CD4-positive, alpha-beta T cell (primary cell): Measurements from ENCODE around the gene DIP2C. TPM values are rescaled to one million over a fixed set of nuclear protein-coding genes. Genes with fewer than 3 reads are reported as not detected.

Experiments used
- ATAC-seq: fragments of 200-7000 bp; cut with Tn5 transposase; one replicate; pipeline ENCODE4 v1.10.0; 2022; ENCODE audit warnings: mild to moderate bottlenecking; ENCODE audit not compliant: poor library complexity
- CTCF ChIA-PET: fragments of 350-600 bp; sonication (Branson Sonifier 250); formaldehyde crosslinking; loops from one replicate; lab custom pipeline; 2021; ENCODE audit warnings: antibody characterized with exemption, inconsistent platforms; lab: Charles Lee
- POLR2A ChIA-PET: fragments of 350-600 bp; sonication (Branson Sonifier 250); formaldehyde crosslinking; loops from one replicate; lab custom pipeline; 2021; ENCODE audit warnings: antibody characterized with exemption, inconsistent platforms; lab: Charles Lee
- DNase-seq, 14 experiments: peaks; one replicate each; pipeline ENCODE4 v3.0.0-alpha.2; 2013 to 2020; ENCODE audit warnings: mixed read lengths in 2 of 14
- H3K27ac ChIP-seq, 2 donors: one replicate each; pipeline versions ENCODE4 v1.5.1 to v1.7.0; 2013; ENCODE audit warnings: low read length in 2 of 2, low read depth in 1 of 2, mild to moderate bottlenecking in 1 of 2
- H3K27me3 ChIP-seq, 2 experiments: 1 replicate in 1 of 2; 2 replicates in 1 of 2; pipeline versions ENCODE4 v1.6.1 to v1.7.0; 2013; ENCODE audit warnings: low read length in 2 of 2, control low read depth in 1 of 2, mild to moderate bottlenecking in 1 of 2, moderate library complexity in 1 of 2; ENCODE audit not compliant: insufficient read depth in 2 of 2, control insufficient read depth in 1 of 2
- H3K36me3 ChIP-seq: one replicate; pipeline ENCODE4 v1.6.1; 2013; ENCODE audit warnings: low read length, control low read depth; ENCODE audit not compliant: insufficient read depth
- H3K4me1 ChIP-seq: one replicate; pipeline ENCODE4 v1.6.1; 2013; ENCODE audit warnings: low read length, control low read depth; ENCODE audit not compliant: insufficient read depth
- H3K4me3 ChIP-seq: one replicate; pipeline ENCODE4 v1.5.1; 2013; ENCODE audit warnings: mild to moderate bottlenecking, low read length, moderate library complexity
- H3K9me3 ChIP-seq, 2 experiments: 1 replicate in 1 of 2; 2 replicates in 1 of 2; pipeline versions ENCODE4 v1.6.1 to v1.7.0; 2013; ENCODE audit warnings: low read length in 2 of 2, mild to moderate bottlenecking in 2 of 2, control low read depth in 1 of 2, moderate library complexity in 1 of 2; ENCODE audit not compliant: control insufficient read depth in 1 of 2, insufficient read depth in 1 of 2
- H3K27ac Mint-ChIP-seq: one replicate; pipeline ENCODE4 v1.8.0; 2020; ENCODE audit warnings: mixed read lengths
- H3K27me3 Mint-ChIP-seq: one replicate; pipeline ENCODE4 v1.8.0; 2021; ENCODE audit warnings: mixed read lengths
- H3K36me3 Mint-ChIP-seq: one replicate; pipeline ENCODE4 v1.8.0; 2021; ENCODE audit warnings: low read depth, mixed read lengths
- H3K4me1 Mint-ChIP-seq: one replicate; pipeline ENCODE4 v1.8.0; 2021; ENCODE audit warnings: low read depth, mixed read lengths
- H3K4me3 Mint-ChIP-seq: one replicate; pipeline ENCODE4 v1.8.0; 2020; ENCODE audit warnings: mild to moderate bottlenecking, mixed read lengths
- H3K9me3 Mint-ChIP-seq: one replicate; pipeline ENCODE4 v1.8.0; 2020; ENCODE audit warnings: mixed read lengths
- intact Hi-C, 2 experiments: fragments of 100-400 bp; cut with DNase I in 1 of 2; cut with micrococcal nuclease in 1 of 2; formaldehyde crosslinking; loops; one replicate each; pipeline versions ENCODE4 v1.15.1 to v1.9.0; 2023 to 2025; cut with DNase I, micrococcal nuclease
- total RNA-seq, 174 experiments: library from RNA in 2 of 174; stranded (reverse) in 2 of 174; gene quantifications; one replicate each; pipeline ENCODE4 v1.2.3 and lab custom pipeline; 2021 to 2026
- TF ChIP-seq, protein P1 (sequence below): fragments of 200-600 bp; IDR thresholded peaks from one replicate; pipeline ENCODE4 v1.8.0; 2022; ENCODE audit warnings: antibody characterized with exemption, mild to moderate bottlenecking

DIP2C gene
- total RNA-seq, 2 experiments from 2014 or later, result 4.1 TPM

GRCh38 chr10:511849-512191 is 177.6 kb downstream of the DIP2C start:
- CTCF ChIA-PET, result no interaction called here
- peaks cover 13% of the 10 kb centered on the region for H3K4me1 ChIP-seq
- H3K4me1 Mint-ChIP-seq, result peaks cover 16% of the 10 kb centered on the region

GRCh38 chr10:511101-511848 is 178.2 kb downstream of the DIP2C start:
- peaks cover 13% of the 10 kb centered on the region for H3K4me1 ChIP-seq
- Mint-ChIP-seq H3K4me3 (no peak overlapping the region), H3K27me3 (no peaks in the 10 kb centered on the region), H3K4me1 (peaks cover 16% of the 10 kb centered on the region), H3K9me3 (no peaks in the 10 kb centered on the region), H3K36me3 (no peaks in the 10 kb centered on the region), H3K27ac (no peak overlapping the region)
- POLR2A ChIA-PET, result interaction anchor here (1.2 kb wide), 1 partner anchor 41 kb away, joined by 3 read pairs; no protein-coding TSS in a partner anchor
- intact Hi-C loops, result loop anchor here in 1 of 2 experiments (10.0 kb wide), 1 partner anchor 314 kb away; no protein-coding TSS in a partner anchor
- DNase-seq, result peak; percentile 66 to 88 (median 74)
- no peaks in the 10 kb centered on the region for H3K36me3 ChIP-seq
- no peak overlapping the region for H3K27ac ChIP-seq
- CTCF ChIA-PET, result no interaction called here
- TF ChIP-seq, protein P1, sequence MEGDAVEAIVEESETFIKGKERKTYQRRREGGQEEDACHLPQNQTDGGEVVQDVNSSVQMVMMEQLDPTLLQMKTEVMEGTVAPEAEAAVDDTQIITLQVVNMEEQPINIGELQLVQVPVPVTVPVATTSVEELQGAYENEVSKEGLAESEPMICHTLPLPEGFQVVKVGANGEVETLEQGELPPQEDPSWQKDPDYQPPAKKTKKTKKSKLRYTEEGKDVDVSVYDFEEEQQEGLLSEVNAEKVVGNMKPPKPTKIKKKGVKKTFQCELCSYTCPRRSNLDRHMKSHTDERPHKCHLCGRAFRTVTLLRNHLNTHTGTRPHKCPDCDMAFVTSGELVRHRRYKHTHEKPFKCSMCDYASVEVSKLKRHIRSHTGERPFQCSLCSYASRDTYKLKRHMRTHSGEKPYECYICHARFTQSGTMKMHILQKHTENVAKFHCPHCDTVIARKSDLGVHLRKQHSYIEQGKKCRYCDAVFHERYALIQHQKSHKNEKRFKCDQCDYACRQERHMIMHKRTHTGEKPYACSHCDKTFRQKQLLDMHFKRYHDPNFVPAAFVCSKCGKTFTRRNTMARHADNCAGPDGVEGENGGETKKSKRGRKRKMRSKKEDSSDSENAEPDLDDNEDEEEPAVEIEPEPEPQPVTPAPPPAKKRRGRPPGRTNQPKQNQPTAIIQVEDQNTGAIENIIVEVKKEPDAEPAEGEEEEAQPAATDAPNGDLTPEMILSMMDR, result peak; percentile 94
- H3K27me3 ChIP-seq, result peaks cover 0 to 4% of the 10 kb centered on the region in 2 experiments
- H3K9me3 ChIP-seq, result no peaks in the 10 kb centered on the region
- H3K4me3 ChIP-seq, result no peak overlapping the region
- ATAC-seq, result peak; percentile 94

More at GRCh38 chr10:511849-512191, 177.6 kb downstream of the DIP2C start:
- ATAC-seq (no peak), DNase-seq (no peak)
- Histone ChIP-seq H3K9me3 (no peaks in the 10 kb centered on the region), H3K36me3 (no peaks in the 10 kb centered on the region), H3K27ac (no peak overlapping the region), H3K27me3 (peaks cover 0 to 4% of the 10 kb centered on the region in 2 experiments), H3K4me3 (no peak overlapping the region)
- Mint-ChIP-seq H3K9me3 (no peaks in the 10 kb centered on the region), H3K27me3 (no peaks in the 10 kb centered on the region), H3K27ac (no peak overlapping the region), H3K36me3 (no peaks in the 10 kb centered on the region), H3K4me3 (no peak overlapping the region)
- POLR2A ChIA-PET, result no interaction called here
- TF ChIP-seq, protein P1, result no peak
- intact Hi-C loops, result loop anchor here in 1 of 2 experiments (10.0 kb wide), 1 partner anchor 313 kb away; no protein-coding TSS in a partner anchor

- H3K9me3 Mint-ChIP-seq, result no peaks in the 10 kb centered on the region
- peak; percentile 34 for ATAC-seq
- no peak overlapping the region for H3K27ac ChIP-seq
- no peak overlapping the region for H3K4me3 Mint-ChIP-seq
- H3K4me3 ChIP-seq, result no peak overlapping the region
- ChIA-PET POLR2A (interaction anchor here (1.2 kb wide), 1 partner anchor 40 kb away, joined by 3 read pairs; no protein-coding TSS in a partner anchor), CTCF (no interaction called here)
- no peaks in the 10 kb centered on the region for H3K36me3 Mint-ChIP-seq
- no peaks in the 10 kb centered on the region for H3K27me3 Mint-ChIP-seq
- no peak overlapping the region for H3K27ac Mint-ChIP-seq
- TF ChIP-seq, protein P1, result no peak
- H3K9me3 ChIP-seq, result no peaks in the 10 kb centered on the region
- H3K4me1 Mint-ChIP-seq, result peaks cover 16% of the 10 kb centered on the region
- DNase-seq, result no peak
- no peaks in the 10 kb centered on the region for H3K36me3 ChIP-seq
- intact Hi-C loops, result loop anchor here in 1 of 2 experiments (10.0 kb wide), 1 partner anchor 314 kb away; no protein-coding TSS in a partner anchor
- peaks cover 0 to 4% of the 10 kb centered on the region in 2 experiments for H3K27me3 ChIP-seq
- peaks cover 13% of the 10 kb centered on the region for H3K4me1 ChIP-seq
These were observed 179.0 kb downstream of the DIP2C start for GRCh38 chr10:510415-510881.
